GM12875 (cell line): ENCODE results near the gene TBL1Y.

ENCODE experiments used
- H3K4me3 ChIP-seq: one replicate; pipeline ENCODE4 v1.5.1; 2011; ENCODE audit warnings: low read depth, low read length, control low read depth
- CTCF ChIP-seq: IDR thresholded peaks from 2 replicates; pipeline ENCODE4 v1.5.1; 2011; ENCODE audit warnings: low read depth, mild to moderate bottlenecking, control low read depth, inconsistent platforms, low read length, moderate library complexity, borderline replicate concordance; ENCODE audit not compliant: insufficient read depth

Gene TBL1Y

GRCh38 chrY:6972271-6972887 is 61.9 kb downstream of the TBL1Y start:
- no peak for TF ChIP-seq CTCF

GRCh38 chrY:6974971-6975370 is 64.5 kb downstream of the TBL1Y start:
- no peak overlapping the region for H3K4me3 ChIP-seq
- no peak for TF ChIP-seq CTCF

More at GRCh38 chrY:6972271-6972887, 61.9 kb downstream of the TBL1Y start:
- no peak overlapping the region for H3K4me3 ChIP-seq

GRCh38 chrY:6977783-6978182 is 67.3 kb downstream of the TBL1Y start:
- TF ChIP-seq CTCF, result no peak
- no peak overlapping the region for H3K4me3 ChIP-seq

- no peak for TF ChIP-seq CTCF
- no peak overlapping the region for H3K4me3 ChIP-seq
Measured at GRCh38 chrY:6983221-6983620, 72.7 kb downstream of the TBL1Y start.

- no peak for TF ChIP-seq CTCF
- no peak overlapping the region for H3K4me3 ChIP-seq
Measured at GRCh38 chrY:6987811-6988210, 77.3 kb downstream of the TBL1Y start.

DNA sequence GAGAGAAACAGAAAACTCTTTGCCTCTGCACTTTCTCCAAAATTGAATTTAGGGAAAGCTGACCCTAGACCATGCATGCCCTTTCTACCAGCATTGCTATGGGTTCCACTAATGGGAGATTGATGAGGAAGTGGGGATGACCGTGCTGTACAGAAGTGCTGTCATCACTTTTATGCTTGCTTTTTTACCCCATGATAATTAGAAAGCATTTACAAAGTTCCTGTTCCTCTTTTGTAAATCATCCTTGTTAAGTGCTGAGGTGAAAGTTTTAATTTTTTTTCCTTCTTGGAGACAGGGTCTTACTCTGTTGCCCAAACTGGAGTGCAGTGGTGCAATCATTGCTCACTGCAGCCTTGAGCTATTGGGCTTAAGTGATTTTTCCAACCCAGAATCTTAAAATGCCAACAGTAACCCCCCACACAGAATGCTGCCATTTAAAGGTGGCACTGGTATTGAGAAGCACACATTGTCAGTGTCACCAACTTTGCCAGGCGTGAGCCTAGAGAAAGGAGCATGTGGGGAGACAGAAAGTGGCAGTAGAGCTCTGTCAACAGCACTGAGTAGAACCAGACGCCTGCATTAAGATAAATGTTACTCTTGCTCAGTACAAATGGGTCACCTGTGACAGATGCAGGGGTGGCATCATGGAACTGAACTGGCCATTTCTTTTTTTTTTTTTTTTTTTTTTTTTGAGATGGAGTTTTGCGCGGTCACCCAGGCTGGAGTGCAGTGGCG is 79.6 kb downstream of the TBL1Y start:
- TF ChIP-seq CTCF, result no peak
- no peak overlapping the region for H3K4me3 ChIP-seq

- no peak for TF ChIP-seq CTCF
- no peak overlapping the region for H3K4me3 ChIP-seq
Measured at GRCh38 chrY:6992041-6992440, 81.5 kb downstream of the TBL1Y start.
